ENCODE data around the gene OSBPL9.

Gene OSBPL9

GRCh38 chr1:51570063-51570710 is 46.7 kb upstream of the OSBPL9 start:
- TF ChIP-seq CTCF (IDR thresholded peaks at IDR 0.05) = no peak
- Mint-ChIP-seq H3K9me3 (no peaks in the 10 kb centered on the region), H3K27ac (no peak overlapping the region), H3K36me3 (ENCODE audit: low read depth) (no peaks in the 10 kb centered on the region), H3K4me1 (peaks cover 2% of the 10 kb centered on the region), H3K27me3 (ENCODE audit: low read depth, poor library complexity) (peaks cover 8% of the 10 kb centered on the region), H3K4me3 (no peak overlapping the region)
- DNase-seq = no peak

GRCh38 chr1:51572365-51572764 is 44.5 kb upstream of the OSBPL9 start:
- TF ChIP-seq CTCF (IDR thresholded peaks at IDR 0.05) = no peak
- Mint-ChIP-seq H3K36me3 (ENCODE audit: low read depth) (no peaks in the 10 kb centered on the region), H3K4me1 (peaks cover 11% of the 10 kb centered on the region), H3K9me3 (peaks cover 4% of the 10 kb centered on the region), H3K27ac (no peak overlapping the region), H3K27me3 (ENCODE audit: low read depth, poor library complexity) (peaks cover 10% of the 10 kb centered on the region), H3K4me3 (no peak overlapping the region)
- DNase-seq = no peak

- H3K4me3 Mint-ChIP-seq = no peak overlapping the region
- H3K9me3 Mint-ChIP-seq = peaks cover 4% of the 10 kb centered on the region
- TF ChIP-seq CTCF (IDR thresholded peaks at IDR 0.05) = no peak
- H3K4me1 Mint-ChIP-seq = peaks cover 11% of the 10 kb centered on the region
- H3K27me3 Mint-ChIP-seq (ENCODE audit: low read depth, poor library complexity) = peaks cover 10% of the 10 kb centered on the region
- H3K36me3 Mint-ChIP-seq (ENCODE audit: low read depth) = no peaks in the 10 kb centered on the region
- DNase-seq = no peak
- peak overlapping the region; percentile 23 for H3K27ac Mint-ChIP-seq
These were observed 42.1 kb upstream of the OSBPL9 start for GRCh38 chr1:51574796-51575195.

- H3K4me1 Mint-ChIP-seq = peaks cover 11% of the 10 kb centered on the region
- peaks cover 10% of the 10 kb centered on the region for H3K27me3 Mint-ChIP-seq (ENCODE audit: low read depth, poor library complexity)
- no peak for TF ChIP-seq CTCF (IDR thresholded peaks at IDR 0.05)
- no peak overlapping the region for H3K27ac Mint-ChIP-seq
- no peaks in the 10 kb centered on the region for H3K36me3 Mint-ChIP-seq (ENCODE audit: low read depth)
- H3K4me3 Mint-ChIP-seq = no peak overlapping the region
- DNase-seq = no peak
- H3K9me3 Mint-ChIP-seq = peaks cover 4% of the 10 kb centered on the region
These were observed 41.3 kb upstream of the OSBPL9 start for GRCh38 chr1:51575406-51576084.

- no peaks in the 10 kb centered on the region for H3K36me3 Mint-ChIP-seq (ENCODE audit: low read depth)
- H3K9me3 Mint-ChIP-seq = peaks cover 4% of the 10 kb centered on the region
- H3K27ac Mint-ChIP-seq = no peak overlapping the region
- H3K4me3 Mint-ChIP-seq = no peak overlapping the region
- peaks cover 11% of the 10 kb centered on the region for H3K4me1 Mint-ChIP-seq
- H3K27me3 Mint-ChIP-seq (ENCODE audit: low read depth, poor library complexity) = peaks cover 6% of the 10 kb centered on the region
- no peak for DNase-seq
- TF ChIP-seq CTCF (IDR thresholded peaks at IDR 0.05) = no peak
These were observed 40.8 kb upstream of the OSBPL9 start for GRCh38 chr1:51576085-51576444.

- no peak for TF ChIP-seq CTCF (IDR thresholded peaks at IDR 0.05)
- H3K27ac Mint-ChIP-seq = no peak overlapping the region
- peaks cover 11% of the 10 kb centered on the region for H3K4me1 Mint-ChIP-seq
- DNase-seq = no peak
- H3K27me3 Mint-ChIP-seq (ENCODE audit: low read depth, poor library complexity) = peaks cover 2% of the 10 kb centered on the region
- no peaks in the 10 kb centered on the region for H3K36me3 Mint-ChIP-seq (ENCODE audit: low read depth)
- H3K9me3 Mint-ChIP-seq = peaks cover 4% of the 10 kb centered on the region
- H3K4me3 Mint-ChIP-seq = no peak overlapping the region
These were observed 40.0 kb upstream of the OSBPL9 start for GRCh38 chr1:51576923-51577322.
